Mesenchymal stem cell (in vitro differentiated cells and primary cell): Measurements from ENCODE around the gene TIMP2.

ENCODE experiments used
- DNase-seq: peaks from one replicate; pipeline ENCODE4 v3.0.0-alpha.2; 2013
- H2AFZ ChIP-seq: one replicate; pipeline ENCODE4 v1.6.1; 2013; ENCODE audit warnings: low read depth, mild to moderate bottlenecking, control low read depth, inconsistent platforms, low read length, moderate library complexity
- H2AK5ac ChIP-seq: 2 replicates; pipeline ENCODE4 v1.6.1; 2013; ENCODE audit warnings: low read length, moderate library complexity, mild to moderate bottlenecking, inconsistent platforms; ENCODE audit not compliant: severe bottlenecking
- H2BK120ac ChIP-seq: one replicate; pipeline ENCODE4 v1.6.1; 2013; ENCODE audit warnings: low read depth, mild to moderate bottlenecking, inconsistent platforms, low read length, moderate library complexity
- H2BK12ac ChIP-seq, 2 experiments: one replicate each; pipeline ENCODE4 v1.6.1; 2013; ENCODE audit warnings: inconsistent platforms in 2 of 2, low read length in 2 of 2, mild to moderate bottlenecking in 2 of 2, moderate library complexity in 2 of 2, control low read depth in 1 of 2
- H2BK15ac ChIP-seq: one replicate; pipeline ENCODE4 v1.6.1; 2013; ENCODE audit warnings: mild to moderate bottlenecking, low read depth, inconsistent platforms; ENCODE audit not compliant: poor library complexity, severe bottlenecking
- H2BK5ac ChIP-seq: 2 replicates; pipeline ENCODE4 v1.6.1; 2013; ENCODE audit warnings: low read depth, mild to moderate bottlenecking, low read length, control low read depth, inconsistent platforms; ENCODE audit not compliant: poor library complexity, severe bottlenecking
- H3K14ac ChIP-seq, 2 experiments: one replicate each; pipeline ENCODE4 v1.6.1; 2013; ENCODE audit warnings: inconsistent platforms in 2 of 2, low read length in 2 of 2, control low read depth in 1 of 2, mild to moderate bottlenecking in 1 of 2, moderate library complexity in 1 of 2
- H3K18ac ChIP-seq, 2 experiments: one replicate each; pipeline ENCODE4 v1.6.1; 2013; ENCODE audit warnings: inconsistent platforms in 2 of 2, low read length in 2 of 2, control low read depth in 1 of 2, low read depth in 1 of 2, mild to moderate bottlenecking in 1 of 2
- H3K23ac ChIP-seq, 2 experiments: one replicate each; pipeline ENCODE4 v1.6.1; 2013; ENCODE audit warnings: inconsistent platforms in 2 of 2, low read length in 2 of 2, mild to moderate bottlenecking in 2 of 2, moderate library complexity in 2 of 2, control low read depth in 1 of 2
- H3K27ac ChIP-seq: 2 replicates; pipeline ENCODE4 v1.5.1; 2013; ENCODE audit warnings: mild to moderate bottlenecking, moderate library complexity, low read length, control low read depth, inconsistent platforms; ENCODE audit not compliant: poor library complexity, severe bottlenecking
- H3K27me3 ChIP-seq, 2 experiments: 2 replicates each; pipeline versions ENCODE4 v1.6.1 to v1.7.0; 2013; ENCODE audit warnings: low read length in 2 of 2, mild to moderate bottlenecking in 2 of 2, moderate library complexity in 2 of 2, control low read depth in 1 of 2, inconsistent platforms in 1 of 2; ENCODE audit not compliant: control insufficient read depth in 1 of 2, insufficient read depth in 1 of 2
- H3K36me3 ChIP-seq, 2 experiments: 2 replicates each; pipeline versions ENCODE4 v1.6.1 to v1.7.0; 2013; ENCODE audit warnings: low read length in 2 of 2, control low read depth in 1 of 2, inconsistent platforms in 1 of 2, low read depth in 1 of 2, mild to moderate bottlenecking in 1 of 2; ENCODE audit not compliant: insufficient read depth in 2 of 2, control insufficient read depth in 1 of 2
- H3K4ac ChIP-seq, 2 experiments: one replicate each; pipeline ENCODE4 v1.6.1; 2013; ENCODE audit warnings: inconsistent platforms in 2 of 2, low read length in 2 of 2, mild to moderate bottlenecking in 2 of 2, moderate library complexity in 2 of 2, control low read depth in 1 of 2, low read depth in 1 of 2
- H3K4me1 ChIP-seq: 2 replicates; pipeline ENCODE4 v1.6.1; 2013; ENCODE audit warnings: low read depth, low read length, control low read depth; ENCODE audit not compliant: control insufficient read depth, insufficient read depth
- H3K4me2 ChIP-seq: 2 replicates; pipeline ENCODE4 v1.6.1; 2013; ENCODE audit warnings: low read length, mild to moderate bottlenecking, inconsistent platforms; ENCODE audit not compliant: poor library complexity, severe bottlenecking
- H3K4me3 ChIP-seq, 2 experiments: 2 replicates each; pipeline versions ENCODE4 v1.5.1 to v1.7.0; 2013; ENCODE audit warnings: low read length in 2 of 2, mild to moderate bottlenecking in 2 of 2, control low read depth in 1 of 2, low read depth in 1 of 2; ENCODE audit not compliant: insufficient read depth in 1 of 2
- H3K79me1 ChIP-seq: replicated peaks from 2 replicates; pipeline ENCODE4 v1.6.1; 2013; ENCODE audit warnings: mild to moderate bottlenecking, control low read depth, low read length, inconsistent platforms; ENCODE audit not compliant: poor library complexity, severe bottlenecking
- H3K9ac ChIP-seq: 2 replicates; pipeline ENCODE4 v1.7.0; 2013; ENCODE audit warnings: mild to moderate bottlenecking, low read length, moderate library complexity
- H3K9me3 ChIP-seq: 2 replicates; pipeline ENCODE4 v1.7.0; 2013; ENCODE audit warnings: mild to moderate bottlenecking, low read length; ENCODE audit not compliant: control insufficient read depth
- H4K8ac ChIP-seq: one replicate; pipeline ENCODE4 v1.6.1; 2013; ENCODE audit warnings: inconsistent platforms, mild to moderate bottlenecking, low read length, moderate library complexity
- H4K91ac ChIP-seq: one replicate; pipeline ENCODE4 v1.6.1; 2013; ENCODE audit warnings: mild to moderate bottlenecking, low read length, inconsistent platforms
- WGBS: methylation state at CpG from one replicate; pipeline ENCODE4 v1.1.7; 2013; ENCODE audit warnings: mixed read lengths; 5-methylcytosine and 5-hydroxymethylcytosine counted together

The TIMP2 gene

DNA sequence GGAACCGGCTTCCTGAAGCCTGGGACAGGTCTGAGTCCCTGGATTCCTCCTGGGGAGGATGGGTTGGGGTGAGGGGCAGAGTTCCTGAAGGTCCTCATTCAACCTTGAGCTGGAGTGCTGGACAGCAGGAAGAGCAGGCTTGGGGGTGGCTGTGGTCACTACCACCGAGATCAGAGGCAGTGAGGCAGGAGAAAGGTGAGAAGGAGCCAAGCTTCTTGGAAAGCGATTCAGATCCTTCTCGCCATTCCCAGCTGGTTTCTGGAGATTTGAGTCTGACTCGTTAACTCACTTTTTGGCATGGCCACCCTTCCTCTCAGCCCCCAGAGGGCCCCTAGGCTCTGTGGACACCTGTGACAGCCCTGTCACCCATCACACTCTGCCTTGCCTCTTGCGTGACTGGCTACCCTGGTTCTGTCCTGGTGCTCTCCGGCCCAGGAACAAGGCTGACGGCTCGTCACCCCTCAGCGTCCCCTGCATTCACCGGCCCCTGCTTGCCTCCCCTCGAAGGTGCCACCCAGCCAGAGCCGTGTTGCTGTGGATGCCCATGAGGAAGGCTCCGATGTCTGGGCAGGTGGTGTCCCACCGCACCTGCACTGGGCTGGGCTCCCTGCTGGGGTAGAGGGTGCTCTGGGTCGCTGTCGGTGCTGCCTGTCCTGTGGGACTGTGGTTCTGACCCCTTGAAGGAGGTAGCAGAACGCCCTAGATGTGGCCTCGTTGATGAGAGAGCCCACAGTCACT lies 9.7 kb upstream of the TIMP2 start:
- H3K27me3 ChIP-seq = no peaks in the 10 kb centered on the region
- peak overlapping the region; percentile 89 for H2AK5ac ChIP-seq
- H4K91ac ChIP-seq = peak overlapping the region; percentile 98
- no peak overlapping the region for H2AFZ ChIP-seq
- peak overlapping the region; percentile 81 for H2BK120ac ChIP-seq
- H2BK5ac ChIP-seq = peak overlapping the region; percentile 84
- WGBS = 83% methylated on average over 19 of the region's 19 CpGs
- peaks cover 45% of the 10 kb centered on the region for H3K4me1 ChIP-seq
- peak overlapping the region; percentile 4 to 97 for H2BK12ac ChIP-seq
- H3K4ac ChIP-seq = peak overlapping the region; percentile 29 to 49
- H3K23ac ChIP-seq = no peak overlapping the region
- no peaks in the 10 kb centered on the region for H3K79me1 ChIP-seq
- H3K27ac ChIP-seq = peak overlapping the region; percentile 98
- no peaks in the 10 kb centered on the region for H3K36me3 ChIP-seq
- H3K9me3 ChIP-seq = no peaks in the 10 kb centered on the region
- H3K9ac ChIP-seq = peak overlapping the region; percentile 86
- peak overlapping the region; percentile 8 for H3K4me2 ChIP-seq
- peak overlapping the region; percentile 87 to 97 for H3K18ac ChIP-seq
- peak overlapping the region; percentile 87 for H2BK15ac ChIP-seq
- peak overlapping the region in 1 of 2 experiments; percentile 60 for H3K4me3 ChIP-seq
- DNase-seq = no peak
- peak overlapping the region; percentile 83 for H4K8ac ChIP-seq
- H3K14ac ChIP-seq = no peak overlapping the region

DNA sequence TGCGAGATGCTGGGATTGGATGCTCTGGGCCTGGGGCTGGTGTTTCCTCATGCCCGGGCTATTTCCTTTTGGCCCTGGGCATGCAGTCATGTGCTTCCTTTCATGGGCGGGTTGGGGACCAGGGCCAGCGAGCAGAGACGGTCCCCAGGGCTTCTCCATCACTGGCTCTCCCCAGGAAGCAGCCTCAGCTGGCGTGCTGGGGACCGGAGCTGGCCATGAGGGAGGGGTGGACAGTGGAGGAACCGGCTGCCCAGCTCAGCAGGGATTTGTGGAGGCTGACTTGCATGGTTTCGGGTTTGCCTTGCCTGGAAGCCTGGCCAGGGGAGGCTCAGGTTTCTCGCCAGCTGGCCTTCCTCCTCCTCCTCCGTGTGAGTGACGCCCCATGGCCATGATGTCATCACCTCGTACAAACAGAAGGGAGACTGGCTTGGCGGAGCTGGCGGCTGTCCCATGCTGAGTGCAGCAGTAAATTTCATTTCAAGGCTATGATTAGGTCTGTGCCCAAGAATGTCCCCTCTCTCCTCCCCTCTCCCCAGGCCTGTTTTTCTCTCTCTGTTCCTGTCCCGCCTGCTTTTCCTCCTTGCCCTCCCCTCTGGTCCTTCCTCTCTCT lies 8.9 kb upstream of the TIMP2 start:
- Histone ChIP-seq H2AFZ (no peak overlapping the region), H3K79me1 (no peaks in the 10 kb centered on the region), H3K27ac (peak overlapping the region; percentile 98), H2AK5ac (peak overlapping the region; percentile 92), H2BK12ac (peak overlapping the region; percentile 75 to 97), H4K91ac (peak overlapping the region; percentile 98), H3K36me3 (no peaks in the 10 kb centered on the region), H3K9me3 (no peaks in the 10 kb centered on the region), H2BK5ac (peak overlapping the region; percentile 87), H2BK120ac (peak overlapping the region; percentile 50), H3K23ac (no peak overlapping the region), H3K18ac (peak overlapping the region; percentile 87 to 97), H3K4me2 (peak overlapping the region; percentile 64), H3K9ac (peak overlapping the region; percentile 86), H3K4me1 (peaks cover 38% of the 10 kb centered on the region), H3K4me3 (peak overlapping the region in 1 of 2 experiments; percentile 60), H2BK15ac (peak overlapping the region; percentile 95), H3K4ac (peak overlapping the region; percentile 83 to 87), H3K27me3 (no peaks in the 10 kb centered on the region), H4K8ac (peak overlapping the region; percentile 83), H3K14ac (peak overlapping the region in 1 of 2 experiments; percentile 64)
- DNase-seq = peak; percentile 98
- WGBS = 17% methylated on average over 16 of the region's 16 CpGs

DNA sequence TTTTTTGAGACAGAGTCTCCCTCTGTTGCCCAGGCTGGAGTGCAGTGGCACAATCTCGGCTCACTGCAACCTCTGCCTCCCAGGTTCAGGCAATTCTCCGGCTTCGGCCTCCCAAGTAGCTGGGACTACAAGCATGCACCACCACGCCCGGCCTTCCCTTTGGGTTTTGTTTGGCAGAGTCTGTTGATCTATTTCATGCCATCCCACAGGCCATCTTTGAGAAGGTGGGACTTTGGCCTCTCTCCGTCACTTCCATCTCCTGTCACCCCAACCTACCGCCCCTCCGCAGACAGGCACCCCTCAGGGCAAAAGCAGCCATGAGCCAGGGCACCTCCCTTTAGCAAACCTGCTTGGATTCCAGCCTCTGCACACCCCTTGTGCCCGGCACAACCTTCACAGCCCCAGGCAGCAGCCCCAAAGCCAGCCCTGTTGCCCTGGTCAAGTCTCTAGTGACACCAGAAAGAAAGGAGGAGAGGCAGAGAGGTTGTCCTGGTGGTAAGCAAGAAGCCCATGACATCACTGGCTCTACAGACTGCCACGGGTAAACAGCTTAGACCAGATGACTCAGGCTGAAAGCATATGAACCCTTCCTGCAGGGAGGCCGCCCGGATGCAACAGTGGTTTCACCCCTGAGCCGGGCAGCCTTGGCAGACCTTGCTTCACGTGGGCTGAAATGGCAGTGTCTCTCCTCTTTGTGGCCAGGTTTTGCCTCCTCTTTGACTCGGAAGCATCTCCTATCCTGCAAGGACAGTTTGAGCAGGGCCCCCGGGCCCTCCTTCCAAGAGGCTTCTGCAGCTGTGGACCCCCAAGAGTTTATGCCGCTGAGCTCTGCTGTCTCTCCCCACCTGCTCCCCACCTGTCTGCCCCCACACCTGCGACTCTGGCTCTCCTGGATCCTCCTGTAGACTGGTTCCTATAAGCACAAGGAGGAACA lies 8.1 kb upstream of the TIMP2 start:
- Histone ChIP-seq H3K9me3 (no peaks in the 10 kb centered on the region), H3K18ac (peak overlapping the region; percentile 87 to 97), H2AK5ac (peak overlapping the region; percentile 92), H2BK15ac (peak overlapping the region; percentile 95), H2BK12ac (peak overlapping the region; percentile 75 to 88), H3K27ac (peak overlapping the region; percentile 98), H4K8ac (peak overlapping the region; percentile 83), H3K4ac (peak overlapping the region; percentile 83 to 87), H2BK120ac (peak overlapping the region; percentile 50), H4K91ac (peak overlapping the region; percentile 98), H3K27me3 (no peaks in the 10 kb centered on the region), H3K4me3 (peak overlapping the region in 1 of 2 experiments; percentile 60), H3K4me1 (peaks cover 39% of the 10 kb centered on the region), H2AFZ (peak overlapping the region; percentile 20), H3K36me3 (no peaks in the 10 kb centered on the region), H3K4me2 (peak overlapping the region; percentile 64), H2BK5ac (peak overlapping the region; percentile 87), H3K14ac (peak overlapping the region in 1 of 2 experiments; percentile 64), H3K23ac (peak overlapping the region in 1 of 2 experiments; percentile 2), H3K79me1 (no peaks in the 10 kb centered on the region), H3K9ac (peak overlapping the region; percentile 86)
- WGBS = 59% methylated on average over 18 of the region's 18 CpGs
- DNase-seq = peak; percentile 98
